ENCODE results near the gene EHD2.

GRCh38 chr19:47766359-47766620 is 53.1 kb downstream of the EHD2 start:
- TF ChIP-seq ZNF274 (IDR thresholded peaks at IDR 0.05; ENCODE audit: low read depth, low read length): no peak
- no peak for TF ChIP-seq YY1 (IDR thresholded peaks at IDR 0.05; ENCODE audit: insufficient read depth, insufficient read length)
- TF ChIP-seq SUZ12 (IDR thresholded peaks at IDR 0.05; ENCODE audit: extremely low read depth, insufficient read depth, insufficient read length): no peak
